ENCODE measurements around the gene MSS51.

Gene MSS51

DNA sequence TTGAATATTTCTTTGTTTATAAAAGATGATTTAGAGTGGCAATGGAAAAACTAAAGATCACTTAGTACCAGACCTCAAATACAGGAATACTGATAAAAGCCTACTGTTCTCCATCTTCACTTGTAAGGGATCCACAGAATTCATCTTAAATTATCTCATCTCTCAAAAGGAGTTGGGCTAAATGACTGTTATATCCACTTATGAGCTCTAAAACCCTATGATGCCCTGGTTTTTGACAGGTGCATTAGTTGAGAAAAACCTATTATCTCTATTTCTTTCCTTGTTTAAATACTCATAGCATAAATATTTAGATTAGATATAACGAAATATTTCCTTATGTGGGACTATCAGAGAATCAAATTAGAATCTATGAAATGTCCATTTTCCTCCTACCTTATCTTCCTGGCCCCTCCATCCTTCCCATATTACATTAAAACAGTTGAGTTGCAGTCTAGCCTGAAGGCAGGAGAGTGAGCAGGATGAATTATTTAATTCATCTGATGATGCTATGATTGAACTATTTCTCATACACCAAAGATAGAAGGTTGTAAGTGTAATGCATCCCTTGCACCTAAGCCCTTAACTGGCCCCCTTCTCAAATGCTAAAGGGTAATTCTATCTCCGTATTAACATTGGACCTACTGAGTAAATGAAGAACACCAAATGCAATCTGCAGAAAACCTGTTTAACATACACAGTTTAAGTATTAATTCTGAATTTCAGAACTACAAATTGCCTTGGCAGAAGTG, 32.8 kb upstream of the MSS51 start:
- ChIA-PET POLR2A (no interaction called here), CTCF (interaction anchor here (0.7 to 1.4 kb wide), 2 partner anchors 13 to 179 kb away, joined by 3 read pairs; no protein-coding TSS in a partner anchor)
- H3K4me3 ChIP-seq (ENCODE audit: low read depth, low read length): no peak overlapping the region
- TF ChIP-seq CTCF (IDR thresholded peaks at IDR 0.05; ENCODE audit: insufficient read depth, low read length, missing control alignments): no peak
- DNase-seq (ENCODE audit: low read depth, low spot score): no peak

DNA sequence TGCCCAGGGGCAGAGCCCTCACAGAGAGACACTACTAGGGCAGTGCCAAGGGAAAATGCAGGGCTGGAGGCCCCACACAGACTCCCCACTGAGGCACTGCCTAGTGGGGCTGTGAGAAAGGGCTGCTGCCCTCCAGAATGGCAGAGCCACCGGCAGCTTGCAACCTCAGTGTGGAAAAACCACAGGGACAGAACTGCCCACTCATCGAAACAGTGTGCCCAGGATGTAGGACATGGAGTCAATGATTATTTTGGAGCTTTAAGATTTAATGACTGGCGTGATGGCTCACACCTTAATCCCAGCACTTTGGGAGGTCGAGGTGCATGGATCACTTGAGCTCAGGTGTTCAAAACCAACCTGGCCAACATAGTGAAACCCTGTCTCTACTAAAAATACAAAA, 27.5 kb upstream of the MSS51 start:
- ChIA-PET POLR2A (no interaction called here), CTCF (no interaction called here)
- no peak overlapping the region for H3K4me3 ChIP-seq (ENCODE audit: low read depth, low read length)
- no peak for DNase-seq (ENCODE audit: low read depth, low spot score)
- TF ChIP-seq CTCF (IDR thresholded peaks at IDR 0.05; ENCODE audit: insufficient read depth, low read length, missing control alignments): no peak

DNA sequence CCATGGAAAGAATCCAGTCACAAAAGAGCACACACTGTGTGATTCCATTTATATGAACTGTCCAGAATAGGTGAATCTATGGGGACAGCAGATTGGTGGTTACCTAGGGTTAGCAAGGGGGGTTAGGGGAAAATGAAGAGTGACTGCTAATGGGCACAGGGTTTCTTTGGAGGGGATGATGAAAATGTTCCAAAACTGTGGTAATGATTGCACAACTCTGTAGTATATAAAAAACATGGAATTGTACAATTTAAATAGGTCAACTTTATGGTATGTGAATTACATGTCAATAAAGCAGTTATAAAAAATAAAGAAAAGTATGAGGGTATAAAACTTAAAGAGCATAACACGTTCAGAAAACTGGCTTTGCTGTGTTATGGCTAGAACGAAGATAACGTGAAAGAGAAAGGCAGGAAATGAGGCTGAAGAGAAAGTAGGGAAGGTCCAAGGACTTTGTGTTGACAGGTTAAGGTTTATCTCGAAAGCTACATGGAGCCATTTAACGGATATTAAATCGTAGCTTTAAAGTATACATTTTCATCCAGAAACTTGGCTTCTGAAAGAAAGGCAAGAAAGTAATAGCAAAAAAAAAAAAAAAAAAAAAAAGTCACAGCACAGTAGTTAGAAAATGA, 26.4 kb upstream of the MSS51 start:
- CTCF ChIA-PET: no interaction called here
- no peak for TF ChIP-seq CTCF (IDR thresholded peaks at IDR 0.05; ENCODE audit: insufficient read depth, low read length, missing control alignments)
- POLR2A ChIA-PET: no interaction called here
- no peak for DNase-seq (ENCODE audit: low read depth, low spot score)
- no peak overlapping the region for H3K4me3 ChIP-seq (ENCODE audit: low read depth, low read length)

DNA sequence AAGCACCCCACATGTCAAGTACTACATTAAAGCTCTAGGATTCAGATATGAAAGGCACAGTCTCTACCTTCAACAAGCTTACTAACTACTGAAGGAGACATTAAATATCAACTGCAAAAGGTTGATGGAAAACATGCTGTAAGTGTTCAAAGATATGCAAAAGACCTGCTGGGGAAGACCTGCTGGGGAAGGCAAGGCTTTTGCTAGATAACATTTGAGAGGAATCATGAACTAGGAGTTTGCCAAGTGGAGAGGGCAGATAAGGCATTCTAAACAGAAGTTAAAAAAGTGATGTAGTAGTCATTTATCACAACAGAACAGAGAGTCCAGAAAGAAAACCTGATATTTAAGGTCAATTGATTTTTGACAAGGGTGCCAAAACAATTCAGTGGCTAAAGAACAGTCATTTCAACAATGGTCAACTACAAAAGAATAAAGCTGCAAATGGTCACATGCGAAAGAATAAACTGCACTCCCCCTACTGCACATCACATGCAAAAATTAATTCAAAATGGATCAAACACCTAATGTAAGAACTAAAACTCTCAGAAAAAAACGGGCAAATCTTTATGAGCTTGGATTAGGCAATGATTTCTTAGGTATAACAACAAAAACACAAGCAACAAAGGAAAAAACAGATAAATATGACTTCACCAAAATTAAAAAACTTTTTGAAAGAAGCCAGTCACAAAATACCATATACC, 23.0 kb upstream of the MSS51 start:
- ChIA-PET CTCF (interaction anchor here (1.3 kb wide), 1 partner anchor 193 kb away, joined by 4 read pairs; no protein-coding TSS in a partner anchor), POLR2A (no interaction called here)
- no peak overlapping the region for H3K4me3 ChIP-seq (ENCODE audit: low read depth, low read length)
- no peak for TF ChIP-seq CTCF (IDR thresholded peaks at IDR 0.05; ENCODE audit: insufficient read depth, low read length, missing control alignments)
- no peak for DNase-seq (ENCODE audit: low read depth, low spot score)

- no peak overlapping the region for H3K4me3 ChIP-seq (ENCODE audit: low read depth, low read length)
- no peak for TF ChIP-seq CTCF (IDR thresholded peaks at IDR 0.05; ENCODE audit: insufficient read depth, low read length, missing control alignments)
- ChIA-PET CTCF (interaction anchor here (0.6 kb wide), 1 partner anchor 27 kb away, joined by 3 read pairs; no protein-coding TSS in a partner anchor), POLR2A (no interaction called here)
- DNase-seq (ENCODE audit: low read depth, low spot score): no peak
These were observed 15.8 kb upstream of the MSS51 start for GRCh38 chr10:73449113-73449512.

- CTCF ChIA-PET: interaction anchor here (0.8 kb wide), 1 partner anchor 69 kb away, joined by 3 read pairs; no protein-coding TSS in a partner anchor
- TF ChIP-seq CTCF (IDR thresholded peaks at IDR 0.05; ENCODE audit: insufficient read depth, low read length, missing control alignments): no peak
- DNase-seq (ENCODE audit: low read depth, low spot score): no peak
- H3K4me3 ChIP-seq (ENCODE audit: low read depth, low read length): no peak overlapping the region
- POLR2A ChIA-PET: no interaction called here
These were observed 15.0 kb upstream of the MSS51 start for GRCh38 chr10:73448384-73448783.

All from AG04449 (cell line).